ENCODE data around the gene PHF11. TPM values are rescaled to one million over a fixed set of nuclear protein-coding genes. Genes with fewer than 3 reads are reported as not detected.
"Not testable (repeated sequence)": the region's sequence is repeated elsewhere in the genome, so short reads cannot be mapped to it uniquely, and the experiment has no call there.

The PHF11 gene
- total RNA-seq, 4 donors from 2014 or later: 4.2 to 32.1 (median 18.7) TPM

DNA sequence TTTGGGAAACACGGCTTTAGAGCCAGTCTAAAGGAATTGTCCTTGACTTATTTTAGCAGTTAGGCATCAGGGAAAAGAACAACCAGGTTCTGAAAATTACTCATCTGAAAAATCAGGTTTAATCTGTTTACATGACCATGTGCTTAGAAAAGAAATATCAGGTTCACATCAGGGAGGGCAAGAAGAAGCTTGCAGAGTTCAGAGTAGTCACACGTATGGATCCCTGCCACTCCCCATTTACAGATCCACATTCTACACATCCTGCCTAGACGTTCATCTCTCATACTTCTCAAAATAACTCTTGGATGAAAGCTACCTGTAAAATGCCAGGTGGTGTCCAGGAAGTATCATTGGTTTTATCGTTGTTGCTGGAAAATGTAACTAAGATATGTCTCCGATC, 14.0 kb upstream of the PHF11 start:
- 78 to 79% methylated on average over 4 to 5 of the region's 5 CpGs for WGBS, 2 donors (ENCODE audit: low coverage in 1 of 2)
- H3K27me3 ChIP-seq: no peaks in the 10 kb centered on the region
- no peak overlapping the region for H3K4me3 ChIP-seq
- H3K9me3 ChIP-seq: no peaks in the 10 kb centered on the region
- no peak for TF ChIP-seq POLR2A (IDR thresholded peaks at IDR 0.05)
- TF ChIP-seq POLR2AphosphoS5 (IDR thresholded peaks at IDR 0.05): no peak
- TF ChIP-seq, protein P1, sequence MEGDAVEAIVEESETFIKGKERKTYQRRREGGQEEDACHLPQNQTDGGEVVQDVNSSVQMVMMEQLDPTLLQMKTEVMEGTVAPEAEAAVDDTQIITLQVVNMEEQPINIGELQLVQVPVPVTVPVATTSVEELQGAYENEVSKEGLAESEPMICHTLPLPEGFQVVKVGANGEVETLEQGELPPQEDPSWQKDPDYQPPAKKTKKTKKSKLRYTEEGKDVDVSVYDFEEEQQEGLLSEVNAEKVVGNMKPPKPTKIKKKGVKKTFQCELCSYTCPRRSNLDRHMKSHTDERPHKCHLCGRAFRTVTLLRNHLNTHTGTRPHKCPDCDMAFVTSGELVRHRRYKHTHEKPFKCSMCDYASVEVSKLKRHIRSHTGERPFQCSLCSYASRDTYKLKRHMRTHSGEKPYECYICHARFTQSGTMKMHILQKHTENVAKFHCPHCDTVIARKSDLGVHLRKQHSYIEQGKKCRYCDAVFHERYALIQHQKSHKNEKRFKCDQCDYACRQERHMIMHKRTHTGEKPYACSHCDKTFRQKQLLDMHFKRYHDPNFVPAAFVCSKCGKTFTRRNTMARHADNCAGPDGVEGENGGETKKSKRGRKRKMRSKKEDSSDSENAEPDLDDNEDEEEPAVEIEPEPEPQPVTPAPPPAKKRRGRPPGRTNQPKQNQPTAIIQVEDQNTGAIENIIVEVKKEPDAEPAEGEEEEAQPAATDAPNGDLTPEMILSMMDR (IDR thresholded peaks at IDR 0.05): no peak
- no peak for TF ChIP-seq EP300 (IDR thresholded peaks at IDR 0.05; ENCODE audit: low read depth)
- no peak for DNase-seq
- peaks cover 0 to 56% (median 16%) of the 10 kb centered on the region in 4 donors for H3K36me3 ChIP-seq
- in situ Hi-C loops (cut with MboI; ENCODE audit: low pct_ligation_motif_present in 1 of 4, low pct_unique_long_range_greater_than_20kb in 1 of 4, low sequenced_read_pairs in 3 of 4): no loop called here
- H3K4me1 ChIP-seq: no peaks in the 10 kb centered on the region
- intact Hi-C loops (cut with DNase I; ENCODE audit: low total_unique reads): no loop called here
- no peak overlapping the region for H3K27ac ChIP-seq

DNA sequence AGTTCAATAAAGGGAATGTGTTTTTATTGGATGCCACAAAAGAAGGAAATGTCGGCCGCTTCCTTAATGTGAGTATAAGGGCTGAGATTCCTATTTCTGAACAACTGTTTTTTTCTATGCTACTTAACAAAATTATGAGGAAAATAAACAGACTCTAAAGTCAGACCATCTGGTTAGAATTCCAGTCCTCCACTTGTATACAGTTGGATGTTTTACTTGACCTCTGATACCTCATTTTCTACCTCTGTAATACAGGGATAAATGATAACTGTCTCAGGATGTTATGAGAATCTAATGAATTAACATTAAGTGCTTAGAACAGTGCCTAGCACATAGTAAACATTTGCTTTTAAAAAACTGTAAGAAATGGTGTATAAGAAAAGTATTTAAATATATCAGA, 7.2 kb upstream of the PHF11 start:
- Histone ChIP-seq H3K27ac (no peak overlapping the region), H3K9me3 (no peaks in the 10 kb centered on the region), H3K4me3 (no peak overlapping the region), H3K36me3 (peaks cover 0 to 32% (median 5%) of the 10 kb centered on the region in 4 donors), H3K4me1 (no peaks in the 10 kb centered on the region), H3K27me3 (no peaks in the 10 kb centered on the region)
- in situ Hi-C loops (cut with MboI; ENCODE audit: low pct_ligation_motif_present in 1 of 4, low pct_unique_long_range_greater_than_20kb in 1 of 4, low sequenced_read_pairs in 3 of 4) (no loop called here), intact Hi-C loops (cut with DNase I; ENCODE audit: low total_unique reads) (no loop called here)
- WGBS, 2 donors (ENCODE audit: low coverage in 1 of 2): 88 to 100% methylated on average over 2 of the region's 2 CpGs
- TF ChIP-seq EP300 (IDR thresholded peaks at IDR 0.05; ENCODE audit: low read depth): no peak
- no peak for TF ChIP-seq POLR2AphosphoS5 (IDR thresholded peaks at IDR 0.05)
- no peak for TF ChIP-seq POLR2A (IDR thresholded peaks at IDR 0.05)
- TF ChIP-seq, protein P1 (IDR thresholded peaks at IDR 0.05): no peak
- no peak for DNase-seq

DNA sequence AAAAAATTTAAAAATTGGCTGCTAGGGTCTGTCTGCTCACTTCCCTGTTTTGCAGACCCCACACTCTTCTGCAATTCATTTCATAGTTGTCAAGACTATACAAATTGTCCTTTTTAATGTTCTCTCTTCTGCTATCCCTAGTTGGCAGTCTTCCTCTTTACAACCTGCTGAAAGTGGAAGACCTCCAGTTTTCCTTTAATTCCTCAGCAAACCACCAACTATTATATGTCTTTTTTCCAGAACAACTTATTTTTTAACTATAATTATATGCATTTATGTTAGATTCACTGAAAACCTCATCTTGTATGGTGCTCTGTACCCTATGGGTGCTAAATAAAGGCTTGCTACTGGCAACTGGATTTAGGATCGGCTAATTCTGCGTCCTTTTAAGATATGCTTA, 1.1 kb upstream of the PHF11 start:
- peak overlapping the region; percentile 17 to 69 (median 56) for H3K4me3 ChIP-seq
- in situ Hi-C loops (cut with MboI; ENCODE audit: low pct_ligation_motif_present in 1 of 4, low pct_unique_long_range_greater_than_20kb in 1 of 4, low sequenced_read_pairs in 3 of 4): no loop called here
- peak overlapping the region; percentile 91 to 96 (median 92) for H3K27ac ChIP-seq
- WGBS, 2 donors (ENCODE audit: low coverage in 1 of 2): 36 to 40% methylated on average over 2 of the region's 2 CpGs
- H3K9me3 ChIP-seq: no peaks in the 10 kb centered on the region
- H3K4me1 ChIP-seq: peaks cover 0 to 9% (median 7%) of the 10 kb centered on the region in 4 donors
- intact Hi-C loops (cut with DNase I; ENCODE audit: low total_unique reads): no loop called here
- DNase-seq: no peak
- H3K36me3 ChIP-seq: no peaks in the 10 kb centered on the region
- H3K27me3 ChIP-seq: no peaks in the 10 kb centered on the region
- TF ChIP-seq EP300 (IDR thresholded peaks at IDR 0.05; ENCODE audit: low read depth): no peak
- TF ChIP-seq POLR2A (IDR thresholded peaks at IDR 0.05): no peak
- TF ChIP-seq, protein P1 (IDR thresholded peaks at IDR 0.05): no peak
- no peak for TF ChIP-seq POLR2AphosphoS5 (IDR thresholded peaks at IDR 0.05)

- H3K36me3 ChIP-seq; in situ Hi-C loops (cut with MboI; ENCODE audit: low pct_ligation_motif_present in 1 of 4, low pct_unique_long_range_greater_than_20kb in 1 of 4, low sequenced_read_pairs in 3 of 4); H3K9me3 ChIP-seq; H3K27me3 ChIP-seq; H3K4me1 ChIP-seq; DNase-seq; intact Hi-C loops (cut with DNase I; ENCODE audit: low total_unique reads); H3K4me3 ChIP-seq: not testable (repeated sequence)
- peak overlapping the region; percentile 91 to 96 (median 92) for H3K27ac ChIP-seq
- WGBS, 2 donors (ENCODE audit: low coverage in 1 of 2): 65 to 79% methylated on average over 3 to 11 of the region's 11 CpGs
Measured at GRCh38 chr13:49496837-49497236, 1.1 kb downstream of the PHF11 start.

- WGBS, 2 donors (ENCODE audit: low coverage in 1 of 2): 85 to 100% methylated on average over 1 to 5 of the region's 5 CpGs
Measured at GRCh38 chr13:49497272-49497671, 1.5 kb downstream of the PHF11 start.

More at GRCh38 chr13:49497272-49497671, 1.5 kb downstream of the PHF11 start:
- no peaks in the 10 kb centered on the region for H3K27me3 ChIP-seq
- H3K4me3 ChIP-seq: no peak overlapping the region
- peak overlapping the region; percentile 91 to 96 (median 92) for H3K27ac ChIP-seq
- no peaks in the 10 kb centered on the region for H3K9me3 ChIP-seq
- intact Hi-C loops (cut with DNase I; ENCODE audit: low total_unique reads): no loop called here
- in situ Hi-C loops (cut with MboI; ENCODE audit: low pct_ligation_motif_present in 1 of 4, low pct_unique_long_range_greater_than_20kb in 1 of 4, low sequenced_read_pairs in 3 of 4): no loop called here
- TF ChIP-seq POLR2AphosphoS5 (IDR thresholded peaks at IDR 0.05) (no peak), EP300 (IDR thresholded peaks at IDR 0.05; ENCODE audit: low read depth) (no peak), POLR2A (IDR thresholded peaks at IDR 0.05) (no peak)
- TF ChIP-seq, protein P1 (IDR thresholded peaks at IDR 0.05): no peak
- H3K36me3 ChIP-seq: no peaks in the 10 kb centered on the region
- no peak for DNase-seq
- H3K4me1 ChIP-seq: peaks cover 0 to 9% (median 7%) of the 10 kb centered on the region in 4 donors

Measured in transverse colon (tissue), 4 donors.